Measurements from ENCODE around the gene SF3A2.

SF3A2 gene

GRCh38 chr19:2274931-2275535, 38.4 kb downstream of the SF3A2 start:
- Histone ChIP-seq H3K9ac (ENCODE audit: low read depth, low read length) (no peak overlapping the region), H3K4me1 (ENCODE audit: insufficient read depth, low read length) (peaks cover 36% of the 10 kb centered on the region), H4K20me1 (ENCODE audit: insufficient read depth, low read length) (peaks cover 61% of the 10 kb centered on the region)

GRCh38 chr19:2275588-2276428, 39.2 kb downstream of the SF3A2 start:
- H3K27me3 ChIP-seq (ENCODE audit: insufficient read depth, low read length, poor library complexity): no peaks in the 10 kb centered on the region
- peaks cover 45% of the 10 kb centered on the region for H3K36me3 ChIP-seq (ENCODE audit: insufficient read depth, low read length)
- peaks cover 54% of the 10 kb centered on the region for H4K20me1 ChIP-seq (ENCODE audit: insufficient read depth, low read length)
- H3K4me1 ChIP-seq (ENCODE audit: insufficient read depth, low read length): peaks cover 36% of the 10 kb centered on the region
- ATAC-seq (ENCODE audit: insufficient read depth, low read depth) (no peak), DNase-seq (no peak)
- H3K27ac ChIP-seq (ENCODE audit: low read length): no peak overlapping the region
- peaks cover 50% of the 10 kb centered on the region for H3K79me2 ChIP-seq (ENCODE audit: insufficient read depth, low read length)
- H2AFZ ChIP-seq (ENCODE audit: low read depth, low read length): no peak overlapping the region
- H3K9ac ChIP-seq (ENCODE audit: low read depth, low read length): no peak overlapping the region
- H3K9me3 ChIP-seq (ENCODE audit: insufficient read depth, low read length, severe bottlenecking): no peaks in the 10 kb centered on the region
- no peak overlapping the region for H3K4me2 ChIP-seq (ENCODE audit: insufficient read depth, low read length)
- no peak overlapping the region for H3K4me3 ChIP-seq (ENCODE audit: low read depth in 1 of 2, low read length in 2 of 2)
- TF ChIP-seq EZH2 (IDR thresholded peaks at IDR 0.05; ENCODE audit: borderline replicate concordance, low read depth, low read length, severe bottlenecking) (no peak), CTCF (IDR thresholded peaks at IDR 0.05; ENCODE audit: borderline replicate concordance, extremely low read depth, low read length, poor library complexity, severe bottlenecking) (no peak)

More at GRCh38 chr19:2274931-2275535, 38.4 kb downstream of the SF3A2 start:
- peaks cover 52% of the 10 kb centered on the region for H3K36me3 ChIP-seq (ENCODE audit: insufficient read depth, low read length)
- no peaks in the 10 kb centered on the region for H3K27me3 ChIP-seq (ENCODE audit: insufficient read depth, low read length, poor library complexity)
- H3K79me2 ChIP-seq (ENCODE audit: insufficient read depth, low read length): peaks cover 57% of the 10 kb centered on the region
- H3K27ac ChIP-seq (ENCODE audit: low read length): no peak overlapping the region
- DNase-seq (peak; percentile 49), ATAC-seq (ENCODE audit: insufficient read depth, low read depth) (no peak)
- no peak for TF ChIP-seq EZH2 (IDR thresholded peaks at IDR 0.05; ENCODE audit: borderline replicate concordance, low read depth, low read length, severe bottlenecking)
- peak; percentile 61 for TF ChIP-seq CTCF (IDR thresholded peaks at IDR 0.05; ENCODE audit: borderline replicate concordance, extremely low read depth, low read length, poor library complexity, severe bottlenecking)
- H3K4me3 ChIP-seq (ENCODE audit: low read depth in 1 of 2, low read length in 2 of 2): no peak overlapping the region
- no peak overlapping the region for H3K4me2 ChIP-seq (ENCODE audit: insufficient read depth, low read length)
- no peak overlapping the region for H2AFZ ChIP-seq (ENCODE audit: low read depth, low read length)
- no peaks in the 10 kb centered on the region for H3K9me3 ChIP-seq (ENCODE audit: insufficient read depth, low read length, severe bottlenecking)

GRCh38 chr19:2276429-2276986, 39.9 kb downstream of the SF3A2 start:
- no peak overlapping the region for H3K27ac ChIP-seq (ENCODE audit: low read length)
- no peak overlapping the region for H3K9ac ChIP-seq (ENCODE audit: low read depth, low read length)
- peaks cover 43% of the 10 kb centered on the region for H3K79me2 ChIP-seq (ENCODE audit: insufficient read depth, low read length)
- DNase-seq: no peak
- TF ChIP-seq CTCF (IDR thresholded peaks at IDR 0.05; ENCODE audit: borderline replicate concordance, extremely low read depth, low read length, poor library complexity, severe bottlenecking) (no peak), EZH2 (IDR thresholded peaks at IDR 0.05; ENCODE audit: borderline replicate concordance, low read depth, low read length, severe bottlenecking) (no peak)
- H3K9me3 ChIP-seq (ENCODE audit: insufficient read depth, low read length, severe bottlenecking): no peaks in the 10 kb centered on the region
- H3K4me3 ChIP-seq (ENCODE audit: low read depth in 1 of 2, low read length in 2 of 2): no peak overlapping the region
- H3K36me3 ChIP-seq (ENCODE audit: insufficient read depth, low read length): peaks cover 38% of the 10 kb centered on the region
- no peak overlapping the region for H2AFZ ChIP-seq (ENCODE audit: low read depth, low read length)
- ATAC-seq (ENCODE audit: insufficient read depth, low read depth): no peak
- H3K27me3 ChIP-seq (ENCODE audit: insufficient read depth, low read length, poor library complexity): no peaks in the 10 kb centered on the region
- peaks cover 47% of the 10 kb centered on the region for H4K20me1 ChIP-seq (ENCODE audit: insufficient read depth, low read length)
- H3K4me1 ChIP-seq (ENCODE audit: insufficient read depth, low read length): peaks cover 29% of the 10 kb centered on the region
- H3K4me2 ChIP-seq (ENCODE audit: insufficient read depth, low read length): no peak overlapping the region

Measured in DND-41 (cell line).